Gastroesophageal sphincter (tissue), 4 donors: ENCODE data around the gene CPT1B. TPM values are rescaled to one million over a fixed set of nuclear protein-coding genes. Genes with fewer than 3 reads are reported as not detected.

Source experiments
- ATAC-seq: fragments of 150-250 bp; one replicate; pipeline ENCODE4 v1.9.1; 2016; ENCODE audit warnings: mild to moderate bottlenecking, moderate library complexity
- H3K27ac ChIP-seq, 4 donors: fragments of 200-600 bp; sonication (generic) in 3 of 4; 1 replicate in 3 of 4; 2 replicates in 1 of 4; pipeline ENCODE4 v1.5.1; 2016 to 2019
- H3K27me3 ChIP-seq: fragments of 200-600 bp; sonication (generic); one replicate; pipeline ENCODE4 v1.5.1; 2019
- H3K36me3 ChIP-seq, 2 donors: fragments of 200-600 bp; sonication (generic); one replicate each; pipeline ENCODE4 v1.5.1; 2019; ENCODE audit warnings: control low read depth in 1 of 2
- H3K4me1 ChIP-seq, 3 donors: fragments of 200-600 bp; sonication (generic); 1 replicate in 2 of 3; 2 replicates in 1 of 3; pipeline ENCODE4 v1.5.1; 2016 to 2019; ENCODE audit warnings: control low read depth in 2 of 3
- H3K4me3 ChIP-seq, 2 donors: fragments of 200-600 bp; sonication (generic); one replicate each; pipeline ENCODE4 v1.5.1; 2019; ENCODE audit warnings: mild to moderate bottlenecking in 1 of 2, moderate library complexity in 1 of 2
- H3K9me3 ChIP-seq, 3 donors: fragments of 200-600 bp; sonication (generic); one replicate each; pipeline ENCODE4 v1.5.1; 2017 to 2019; ENCODE audit warnings: control low read depth in 2 of 3
- CTCF ChIP-seq, 4 experiments: fragments of 200-600 bp in 2 of 4; fragments of 450-650 bp in 2 of 4; sonication (generic) in 1 of 4; IDR thresholded peaks; one replicate each; pipeline ENCODE4 v1.5.1; 2017 to 2019; ENCODE audit warnings: antibody characterized with exemption in 4 of 4, mild to moderate bottlenecking in 2 of 4, moderate library complexity in 2 of 4
- EP300 ChIP-seq: sonication (generic); formaldehyde crosslinking; IDR thresholded peaks from one replicate; pipeline ENCODE4 v1.6.1; 2017; ENCODE audit warnings: antibody characterized with exemption, mild to moderate bottlenecking
- POLR2A ChIP-seq, 2 donors: fragments of 450-650 bp; IDR thresholded peaks; one replicate each; pipeline ENCODE4 v1.6.1; 2017; ENCODE audit warnings: antibody characterized with exemption in 2 of 2, mild to moderate bottlenecking in 2 of 2, moderate library complexity in 1 of 2
- POLR2AphosphoS5 ChIP-seq: sonication (generic); formaldehyde crosslinking; IDR thresholded peaks from one replicate; pipeline ENCODE4 v1.6.1; 2017; ENCODE audit warnings: antibody characterized with exemption
- WGBS, 2 donors: methylation state at CpG; one replicate each; pipeline ENCODE4 v1.1.5; 2018; ENCODE audit warnings: low coverage in 1 of 2; 5-methylcytosine and 5-hydroxymethylcytosine counted together
- total RNA-seq, 4 donors: library from RNA; depleted of rRNA; stranded (reverse); fragments of >200 nt; gene quantifications; one replicate each; pipeline ENCODE4 v1.1.0, GENCODE V29; 2016

Gene CPT1B
- total RNA-seq, 4 donors from 2014 or later, result 3.1 to 13.4 (median 6.5) TPM

GRCh38 chr22:50625131-50625567, 46.9 kb upstream of the CPT1B start:
- H3K9me3 ChIP-seq, result no peaks in the 10 kb centered on the region
- H3K4me1 ChIP-seq, result peaks cover 0 to 48% (median 16%) of the 10 kb centered on the region in 3 donors
- H3K4me3 ChIP-seq, result no peak overlapping the region
- peaks cover 21% of the 10 kb centered on the region for H3K27me3 ChIP-seq
- TF ChIP-seq EP300, result no peak
- no peak for TF ChIP-seq POLR2AphosphoS5
- no peak for TF ChIP-seq POLR2A (IDR thresholded peaks at IDR 0.05)
- peaks cover 0 to 25% of the 10 kb centered on the region in 2 donors for H3K36me3 ChIP-seq
- H3K27ac ChIP-seq, result no peak overlapping the region
- 71 to 80% methylated on average over 2 to 3 of the region's 14 CpGs for WGBS, 2 donors
- no peak for ATAC-seq

- ATAC-seq, result no peak
- Histone ChIP-seq H3K4me1 (peaks cover 0 to 53% (median 18%) of the 10 kb centered on the region in 3 donors), H3K4me3 (no peak overlapping the region), H3K36me3 (peaks cover 0 to 25% of the 10 kb centered on the region in 2 donors), H3K27ac (no peak overlapping the region), H3K9me3 (no peaks in the 10 kb centered on the region), H3K27me3 (peaks cover 27% of the 10 kb centered on the region)
- 38% methylated on average over 3 of the region's 16 CpGs; no CpG with 5 or more reads in 1 of the 2 donors for WGBS, 2 donors
- no peak for TF ChIP-seq CTCF (IDR thresholded peaks at IDR 0.05)
- no peak for TF ChIP-seq POLR2AphosphoS5
- TF ChIP-seq POLR2A (IDR thresholded peaks at IDR 0.05), result no peak
- no peak for TF ChIP-seq EP300
These were observed 46.3 kb upstream of the CPT1B start for GRCh38 chr22:50624347-50625130.

GRCh38 chr22:50622723-50623327, 44.6 kb upstream of the CPT1B start:
- no peak for TF ChIP-seq POLR2AphosphoS5
- TF ChIP-seq POLR2A (IDR thresholded peaks at IDR 0.05), result no peak
- no peak for TF ChIP-seq EP300
- H3K4me1 ChIP-seq, result peaks cover 0 to 44% (median 13%) of the 10 kb centered on the region in 3 donors
- H3K4me3 ChIP-seq, result no peak overlapping the region
- no peak for ATAC-seq
- 77% methylated on average over 3 of the region's 16 CpGs; no CpG with 5 or more reads in 1 of the 2 donors for WGBS, 2 donors
- no peak overlapping the region for H3K27ac ChIP-seq
- H3K9me3 ChIP-seq, result no peaks in the 10 kb centered on the region
- H3K27me3 ChIP-seq, result peaks cover 41% of the 10 kb centered on the region
- H3K36me3 ChIP-seq, result peaks cover 0 to 25% of the 10 kb centered on the region in 2 donors

GRCh38 chr22:50621948-50622722, 43.9 kb upstream of the CPT1B start:
- no peak overlapping the region for H3K27ac ChIP-seq

GRCh38 chr22:50621356-50621880, 43.2 kb upstream of the CPT1B start:
- peaks cover 0 to 30% (median 4%) of the 10 kb centered on the region in 3 donors for H3K4me1 ChIP-seq
- peak overlapping the region in 1 of 2 donors; percentile 6 for H3K4me3 ChIP-seq
- ATAC-seq, result no peak
- peaks cover 45% of the 10 kb centered on the region for H3K27me3 ChIP-seq
- 39 to 43% methylated on average over 6 to 9 of the region's 10 CpGs for WGBS, 2 donors
- H3K9me3 ChIP-seq, result no peaks in the 10 kb centered on the region
- no peak overlapping the region for H3K27ac ChIP-seq
- no peak for TF ChIP-seq CTCF (IDR thresholded peaks at IDR 0.05)
- TF ChIP-seq POLR2A (IDR thresholded peaks at IDR 0.05), result no peak
- TF ChIP-seq POLR2AphosphoS5, result no peak
- TF ChIP-seq EP300, result no peak
- H3K36me3 ChIP-seq, result peaks cover 0 to 22% of the 10 kb centered on the region in 2 donors

More at GRCh38 chr22:50621948-50622722, 43.9 kb upstream of the CPT1B start:
- H3K36me3 ChIP-seq, result peaks cover 0 to 25% of the 10 kb centered on the region in 2 donors
- peaks cover 0 to 38% (median 9%) of the 10 kb centered on the region in 3 donors for H3K4me1 ChIP-seq
- H3K27me3 ChIP-seq, result peaks cover 43% of the 10 kb centered on the region
- 20 to 37% methylated on average over 14 to 17 of the region's 18 CpGs for WGBS, 2 donors
- H3K4me3 ChIP-seq, result no peak overlapping the region
- ATAC-seq, result no peak
- no peaks in the 10 kb centered on the region for H3K9me3 ChIP-seq
- TF ChIP-seq POLR2A (IDR thresholded peaks at IDR 0.05) (no peak), CTCF (IDR thresholded peaks at IDR 0.05) (no peak), POLR2AphosphoS5 (no peak), EP300 (no peak)
